Sigmoid colon (tissue), 7 donors: Measurements from ENCODE around the gene TTC4. TPM values are rescaled to one million over a fixed set of nuclear protein-coding genes. Genes with fewer than 3 reads are reported as not detected.

Experiments used
- DNase-seq: peaks from one replicate; pipeline ENCODE4 v3.0.0-alpha.2; 2019
- H3K27ac ChIP-seq, 4 donors: fragments of 200-600 bp; sonication (generic); one replicate each; pipeline ENCODE4 v1.5.1; 2016 to 2019; ENCODE audit warnings: mild to moderate bottlenecking in 1 of 4
- H3K27me3 ChIP-seq, 3 donors: fragments of 200-600 bp; sonication (generic); one replicate each; pipeline ENCODE4 v1.5.1; 2019; ENCODE audit warnings: mild to moderate bottlenecking in 1 of 3
- H3K36me3 ChIP-seq, 4 donors: fragments of 200-600 bp; sonication (generic); one replicate each; pipeline ENCODE4 v1.5.1; 2016 to 2019
- H3K4me1 ChIP-seq, 4 donors: fragments of 200-600 bp; sonication (generic); one replicate each; pipeline ENCODE4 v1.5.1; 2017 to 2019
- H3K4me3 ChIP-seq, 4 donors: fragments of 200-600 bp; sonication (generic); one replicate each; pipeline ENCODE4 v1.5.1; 2017 to 2019; ENCODE audit warnings: mild to moderate bottlenecking in 2 of 4, moderate library complexity in 1 of 4
- H3K9me3 ChIP-seq, 4 donors: fragments of 200-600 bp in 3 of 4; sonication (generic) in 3 of 4; one replicate each; pipeline versions ENCODE4 v1.5.1 to v1.6.1; 2013 to 2019
- CTCF ChIP-seq, 4 experiments: fragments of 450-650 bp in 3 of 4; fragments of 200-600 bp in 1 of 4; IDR thresholded peaks; one replicate each; pipeline ENCODE4 v1.5.1; 2016 to 2019; ENCODE audit warnings: antibody characterized with exemption in 4 of 4, mild to moderate bottlenecking in 3 of 4, moderate library complexity in 2 of 4
- EP300 ChIP-seq, 4 donors: sonication (generic); formaldehyde crosslinking; IDR thresholded peaks; one replicate each; pipeline ENCODE4 v1.6.1; 2017; ENCODE audit warnings: antibody characterized with exemption in 4 of 4
- POLR2A ChIP-seq, 2 donors: fragments of 450-650 bp; IDR thresholded peaks; one replicate each; pipeline ENCODE4 v1.6.1; 2016; ENCODE audit warnings: antibody characterized with exemption in 2 of 2, mild to moderate bottlenecking in 2 of 2, moderate library complexity in 2 of 2
- POLR2AphosphoS5 ChIP-seq, 4 donors: sonication (generic); formaldehyde crosslinking; IDR thresholded peaks; one replicate each; pipeline ENCODE4 v1.6.1; 2017; ENCODE audit warnings: antibody characterized with exemption in 4 of 4
- WGBS, 2 donors: extraction: QIAGEN DNeasy Blood & Tissue Kit; methylation state at CpG; one replicate each; pipeline ENCODE4 v1.1.7; 2013; 5-methylcytosine and 5-hydroxymethylcytosine counted together
- intact Hi-C: fragments of 100-400 bp; cut with DNase I; formaldehyde crosslinking; loops from one replicate; pipeline ENCODE4 v1.15.1; 2023
- polyA plus RNA-seq, 3 donors: library from polyadenylated mRNA; stranded (reverse); fragments of 200-250 nt; gene quantifications; one replicate each; pipeline ENCODE4 v1.2.3, GENCODE V29; 2013
- total RNA-seq, 4 donors: library from RNA; depleted of rRNA; stranded (reverse); fragments of >200 nt; gene quantifications; one replicate each; pipeline ENCODE4 v1.1.0, GENCODE V29; 2016
- donor health status: healthy with polysubstance abuse.
- donor health status: Bipolar disorder and iron deficiency.
- donor health status: healthy.

The TTC4 gene
- total and polyA plus RNA-seq, 7 donors, result 7.6 to 33.4 (median 15.0) TPM

- no peaks in the 10 kb centered on the region for H3K36me3 ChIP-seq
- intact Hi-C loops, result no loop called here
- H3K4me3 ChIP-seq, result no peak overlapping the region
- WGBS, 2 donors, result 64 to 80% methylated on average over 2 of the region's 2 CpGs
- TF ChIP-seq EP300 (IDR thresholded peaks at IDR 0.05) (no peak), POLR2A (IDR thresholded peaks at IDR 0.05) (no peak), POLR2AphosphoS5 (IDR thresholded peaks at IDR 0.05) (no peak), CTCF (IDR thresholded peaks at IDR 0.05) (no peak)
- no peaks in the 10 kb centered on the region for H3K9me3 ChIP-seq
- no peak for DNase-seq
- H3K27me3 ChIP-seq, result peaks cover 0 to 12% (median 0%) of the 10 kb centered on the region in 3 donors
- H3K4me1 ChIP-seq, result peaks cover 0 to 17% (median 3%) of the 10 kb centered on the region in 4 donors
- no peak overlapping the region for H3K27ac ChIP-seq
Measured at GRCh38 chr1:54782588-54782987, 66.9 kb downstream of the TTC4 start.

- Histone ChIP-seq H3K27me3 (peaks cover 0 to 12% (median 0%) of the 10 kb centered on the region in 3 donors), H3K9me3 (no peaks in the 10 kb centered on the region), H3K36me3 (no peaks in the 10 kb centered on the region), H3K27ac (no peak overlapping the region), H3K4me3 (no peak overlapping the region), H3K4me1 (peaks cover 0 to 24% (median 8%) of the 10 kb centered on the region in 4 donors)
- no peak for DNase-seq
- intact Hi-C loops, result no loop called here
- 88 to 94% methylated on average over 2 of the region's 2 CpGs for WGBS, 2 donors
- TF ChIP-seq POLR2AphosphoS5 (IDR thresholded peaks at IDR 0.05) (no peak), POLR2A (IDR thresholded peaks at IDR 0.05) (no peak), EP300 (IDR thresholded peaks at IDR 0.05) (no peak), CTCF (IDR thresholded peaks at IDR 0.05) (no peak)
Measured at GRCh38 chr1:54784066-54784465, 68.4 kb downstream of the TTC4 start.

- TF ChIP-seq EP300 (IDR thresholded peaks at IDR 0.05), result no peak
- Histone ChIP-seq H3K36me3 (no peaks in the 10 kb centered on the region), H3K9me3 (no peaks in the 10 kb centered on the region), H3K27ac (no peak overlapping the region), H3K27me3 (peaks cover 0 to 2% (median 0%) of the 10 kb centered on the region in 3 donors), H3K4me3 (no peak overlapping the region), H3K4me1 (peaks cover 0 to 18% (median 6%) of the 10 kb centered on the region in 4 donors)
- intact Hi-C loops, result no loop called here
- WGBS, 2 donors, result 93 to 96% methylated on average over 8 of the region's 8 CpGs
- DNase-seq, result no peak
Measured at GRCh38 chr1:54786778-54787177, 71.1 kb downstream of the TTC4 start.

- Histone ChIP-seq H3K27ac (no peak overlapping the region), H3K9me3 (no peaks in the 10 kb centered on the region), H3K4me3 (no peak overlapping the region), H3K36me3 (no peaks in the 10 kb centered on the region), H3K4me1 (peaks cover 0 to 22% (median 13%) of the 10 kb centered on the region in 4 donors), H3K27me3 (no peaks in the 10 kb centered on the region)
- WGBS, 2 donors, result 83 to 90% methylated on average over 11 of the region's 11 CpGs
- no peak for DNase-seq
- intact Hi-C loops, result no loop called here
- TF ChIP-seq POLR2AphosphoS5 (IDR thresholded peaks at IDR 0.05) (no peak), POLR2A (IDR thresholded peaks at IDR 0.05) (no peak)
Measured at GRCh38 chr1:54787604-54788003, 71.9 kb downstream of the TTC4 start.

GRCh38 chr1:54788459-54788858, 72.8 kb downstream of the TTC4 start:
- TF ChIP-seq EP300 (IDR thresholded peaks at IDR 0.05) (no peak), POLR2AphosphoS5 (IDR thresholded peaks at IDR 0.05) (no peak), CTCF (IDR thresholded peaks at IDR 0.05) (no peak), POLR2A (IDR thresholded peaks at IDR 0.05) (no peak)
- DNase-seq, result no peak
- Histone ChIP-seq H3K27me3 (no peaks in the 10 kb centered on the region), H3K4me3 (no peak overlapping the region), H3K9me3 (no peaks in the 10 kb centered on the region), H3K36me3 (no peaks in the 10 kb centered on the region), H3K4me1 (peaks cover 0 to 31% (median 20%) of the 10 kb centered on the region in 4 donors), H3K27ac (no peak overlapping the region)
- intact Hi-C loops, result no loop called here
- 78% methylated on average over 5 of the region's 5 CpGs for WGBS, 2 donors
